ENCODE results near the gene ROR2.

ROR2 gene

DNA sequence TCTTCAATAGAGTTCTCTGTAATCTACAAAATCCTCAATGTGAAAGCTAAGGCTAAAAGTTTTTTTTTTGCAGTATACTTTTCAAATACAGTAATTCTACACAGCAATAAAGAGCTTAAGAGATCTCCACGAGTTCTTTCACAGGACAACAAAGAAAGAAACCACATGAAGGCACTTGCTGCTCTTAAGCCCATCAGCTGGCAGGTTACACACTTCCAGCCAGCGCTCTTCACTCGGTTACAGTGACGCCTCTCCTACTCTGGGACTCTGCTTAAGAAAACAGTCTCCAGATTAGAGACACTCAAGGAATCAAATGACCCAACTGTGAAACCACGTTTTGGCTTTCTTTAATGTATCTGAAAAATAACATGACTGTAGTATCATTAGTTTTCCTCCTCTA, 85.0 kb downstream of the ROR2 start:
- no peak for DNase-seq

- DNase-seq = no peak
Measured at GRCh38 chr9:91864380-91864779, 85.6 kb downstream of the ROR2 start.

- DNase-seq = no peak
Measured at GRCh38 chr9:91863469-91863868, 86.6 kb downstream of the ROR2 start.

- no peak for DNase-seq
Measured at GRCh38 chr9:91858213-91859030, 91.6 kb downstream of the ROR2 start.

DNA sequence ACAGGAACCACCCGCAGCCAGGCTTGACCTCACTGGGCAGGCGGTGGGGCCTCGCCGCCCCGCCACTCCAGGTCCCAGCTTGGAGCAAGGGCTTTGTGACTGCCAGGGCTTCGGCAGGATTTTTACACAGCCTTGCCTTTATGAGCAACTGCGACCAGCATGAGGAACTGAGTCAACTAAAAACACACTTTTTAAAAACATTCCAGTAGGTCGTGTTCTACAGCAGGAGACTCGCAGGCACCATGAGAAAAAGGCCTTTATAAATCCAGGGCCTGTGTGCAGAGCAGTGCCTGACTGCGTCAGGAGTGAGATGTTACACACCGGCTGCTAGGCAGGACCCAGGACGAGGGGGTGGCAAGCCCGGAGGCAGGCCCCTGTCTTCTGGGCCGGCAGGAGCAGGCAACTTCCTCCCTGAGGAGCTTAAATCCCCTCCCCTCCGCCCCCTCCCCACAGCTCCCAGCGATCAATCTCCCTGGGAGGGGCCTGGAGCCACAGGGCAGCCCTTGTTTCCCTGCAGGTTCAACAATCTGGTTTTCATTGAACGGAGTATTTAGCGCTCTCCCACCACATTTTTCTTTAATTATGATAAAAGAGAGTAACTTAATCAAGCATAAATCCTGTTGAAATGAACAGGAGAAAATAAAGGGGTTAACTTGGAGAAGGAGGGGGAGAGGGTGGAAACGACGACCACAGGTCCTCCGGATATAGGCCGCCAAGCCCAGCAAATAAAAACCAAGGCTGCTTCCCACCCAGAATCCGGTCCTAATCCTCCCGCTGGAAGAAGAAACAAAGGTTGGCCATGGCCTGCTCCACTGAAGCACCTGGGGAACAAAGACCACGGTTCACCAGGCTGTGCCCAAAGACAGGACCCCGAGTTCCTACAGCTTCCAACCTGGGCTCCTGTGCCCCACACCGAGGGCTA, 92.5 kb downstream of the ROR2 start:
- no peak for DNase-seq

DNA sequence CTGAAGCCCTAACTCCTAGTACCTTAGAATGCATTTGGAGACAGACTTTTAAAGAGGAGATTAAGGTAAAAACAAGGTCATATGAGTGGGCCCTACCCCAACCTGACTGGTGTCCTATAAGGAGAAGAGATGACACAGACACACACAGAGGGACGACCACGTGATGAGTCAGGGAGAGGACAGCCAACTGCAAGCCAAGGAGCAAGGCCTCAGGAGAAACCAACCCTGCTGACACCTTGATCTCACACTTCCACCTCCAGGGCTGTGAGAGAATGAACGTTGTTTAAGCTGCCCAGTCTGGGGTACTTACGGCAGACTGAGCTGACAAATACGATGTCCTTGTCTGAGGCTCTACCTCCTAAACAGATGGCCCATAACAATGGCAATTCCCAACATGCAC, 93.6 kb downstream of the ROR2 start:
- DNase-seq = no peak

DNA sequence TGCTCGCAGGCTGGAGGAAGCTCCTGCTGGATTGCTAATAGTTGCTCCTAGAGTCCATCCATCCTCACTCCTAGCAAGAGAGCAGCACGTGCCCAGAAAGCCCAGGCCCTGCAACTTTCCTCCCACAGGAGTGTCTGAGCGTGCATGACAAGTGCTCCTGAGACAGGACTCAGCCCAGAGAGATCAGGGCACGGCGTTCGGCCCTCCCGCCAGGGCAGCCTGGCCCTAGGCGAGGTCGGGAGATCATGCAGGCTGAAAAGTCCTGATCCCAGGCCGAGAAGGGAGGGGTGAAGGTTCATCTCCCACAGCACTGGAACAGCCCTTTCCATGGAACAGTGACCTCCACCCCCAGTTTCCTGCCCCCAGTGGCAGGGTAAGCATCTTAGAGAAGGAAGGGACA, 94.8 kb downstream of the ROR2 start:
- no peak for DNase-seq

DNA sequence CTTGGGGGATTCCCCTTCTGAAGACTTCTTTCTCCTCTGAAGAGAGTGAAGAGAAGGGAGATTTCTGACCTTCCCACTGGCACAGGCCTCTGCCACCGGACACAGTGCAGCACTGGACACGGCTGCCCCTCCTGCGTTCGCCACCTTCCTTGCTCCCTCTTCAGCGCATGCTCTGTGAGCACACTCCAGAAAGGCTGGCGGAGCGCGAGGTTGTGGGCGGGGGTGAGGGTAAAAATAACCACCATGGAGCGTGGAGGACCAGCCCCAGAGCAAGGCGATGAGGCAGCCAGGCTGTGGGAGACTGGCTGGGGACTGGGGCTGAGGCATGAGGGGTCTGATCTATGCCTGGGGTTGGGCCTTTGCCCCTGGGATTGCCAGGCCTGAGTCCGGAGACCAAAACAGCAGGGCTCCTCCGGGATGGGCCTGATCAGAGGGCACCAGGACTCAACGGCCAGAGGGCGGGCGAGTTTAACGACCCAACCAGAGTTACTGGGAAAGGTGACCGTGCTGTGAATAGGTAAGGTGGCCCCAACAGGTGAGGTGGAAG, 97.2 kb downstream of the ROR2 start:
- DNase-seq = no peak

GRCh38 chr9:91849694-91850093, 100.3 kb downstream of the ROR2 start:
- no peak for DNase-seq

- DNase-seq = no peak
Measured at GRCh38 chr9:91848146-91848545, 101.9 kb downstream of the ROR2 start.

GRCh38 chr9:91847581-91848091, 102.4 kb downstream of the ROR2 start:
- no peak for DNase-seq

GRCh38 chr9:91845879-91846278, 104.1 kb downstream of the ROR2 start:
- no peak for DNase-seq

GRCh38 chr9:91844701-91845291, 105.2 kb downstream of the ROR2 start:
- DNase-seq = no peak

DNA sequence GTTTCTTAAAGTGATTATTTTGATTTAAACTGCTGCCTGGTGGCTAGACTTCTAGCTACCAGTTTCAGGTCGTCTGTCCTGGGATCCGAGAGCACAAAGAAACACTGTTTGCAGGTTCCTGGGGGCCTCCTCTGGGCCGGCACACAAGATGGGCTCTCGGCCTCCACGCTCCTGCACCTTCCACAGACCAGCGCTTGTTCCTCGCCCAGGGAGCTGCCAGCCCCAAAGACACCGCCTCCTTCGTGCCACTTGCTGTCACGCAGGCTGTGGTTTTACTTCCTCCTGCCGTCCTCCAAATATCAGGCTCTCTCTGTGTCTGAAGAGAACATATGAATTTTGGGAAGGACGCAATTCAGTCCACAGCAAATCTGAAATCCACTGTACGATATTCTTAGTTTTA, 105.8 kb downstream of the ROR2 start:
- DNase-seq = peak; percentile 20

- peak; percentile 7 for DNase-seq
Measured at GRCh38 chr9:91843623-91844148, 106.3 kb downstream of the ROR2 start.

DNA sequence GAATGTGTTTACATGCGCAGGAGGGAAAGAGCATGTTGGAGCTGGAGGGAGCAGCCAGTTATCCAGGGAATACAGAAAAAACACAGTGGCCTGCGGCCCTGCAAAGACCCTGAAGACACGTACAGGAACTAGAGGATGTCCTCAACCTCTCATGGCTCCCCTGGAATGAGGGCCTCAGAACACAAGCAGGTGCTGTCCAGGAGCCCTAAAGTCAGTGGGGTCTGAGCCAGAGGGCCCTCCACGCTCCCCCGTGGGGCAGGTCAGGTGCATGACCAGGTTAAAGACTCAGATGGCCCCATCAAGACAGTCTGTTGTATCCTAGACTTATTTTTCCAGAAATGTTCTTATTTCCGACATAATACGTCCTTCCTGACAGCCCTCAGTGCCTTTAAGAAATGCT, 106.9 kb downstream of the ROR2 start:
- DNase-seq = no peak

DNA sequence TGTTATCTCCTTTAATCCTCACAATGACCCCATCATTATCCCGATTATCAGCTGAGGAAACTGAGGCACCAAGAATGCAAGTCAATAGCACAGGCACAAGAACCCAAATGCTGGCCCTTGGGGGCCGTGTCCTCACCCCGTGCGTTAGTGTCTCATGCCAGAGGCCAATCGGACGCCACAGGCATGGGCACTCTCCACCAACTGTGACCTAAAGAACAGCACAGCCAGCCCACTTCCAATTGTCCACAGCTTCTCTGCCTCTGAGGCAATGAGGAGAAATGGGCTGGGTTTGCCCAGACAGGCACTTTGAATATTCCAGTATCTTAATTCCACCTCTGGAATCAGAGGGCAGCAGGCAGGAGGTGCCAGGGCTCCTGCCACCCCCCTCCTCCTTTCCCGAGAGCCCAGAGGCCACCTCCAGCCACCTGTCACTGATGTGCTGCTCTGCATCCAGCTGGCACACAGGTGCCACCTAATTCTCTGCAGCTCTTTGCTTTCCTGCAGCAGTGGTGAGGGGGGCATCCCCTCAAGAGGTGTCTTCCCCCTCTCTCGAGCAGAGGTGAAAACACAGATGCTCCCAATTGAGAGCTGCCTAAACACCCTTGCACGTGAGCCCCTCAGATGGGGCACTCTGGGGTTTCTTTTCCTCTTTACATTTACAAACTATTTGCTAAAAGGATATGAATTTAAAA, 107.5 kb downstream of the ROR2 start:
- DNase-seq = no peak

DNA sequence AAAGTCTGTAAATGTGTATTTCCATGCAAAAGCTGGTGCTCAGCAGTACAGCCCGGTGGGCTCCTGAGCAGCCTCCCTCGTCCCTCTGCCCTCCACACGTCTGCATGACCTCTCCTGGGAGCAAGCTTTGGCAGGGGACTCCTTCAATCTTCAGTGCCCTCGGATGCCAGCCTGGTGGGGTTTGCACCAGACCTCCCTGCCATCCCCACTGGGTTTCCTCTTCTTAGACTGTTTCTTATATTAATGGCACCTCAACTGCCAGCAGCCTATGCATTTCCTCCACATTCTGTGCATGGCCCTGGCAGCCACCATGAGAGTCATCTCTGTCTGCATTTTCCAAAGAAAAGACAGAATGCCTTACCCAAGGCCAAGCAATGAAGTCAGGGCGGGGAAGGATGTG, 108.4 kb downstream of the ROR2 start:
- no peak for DNase-seq

DNA sequence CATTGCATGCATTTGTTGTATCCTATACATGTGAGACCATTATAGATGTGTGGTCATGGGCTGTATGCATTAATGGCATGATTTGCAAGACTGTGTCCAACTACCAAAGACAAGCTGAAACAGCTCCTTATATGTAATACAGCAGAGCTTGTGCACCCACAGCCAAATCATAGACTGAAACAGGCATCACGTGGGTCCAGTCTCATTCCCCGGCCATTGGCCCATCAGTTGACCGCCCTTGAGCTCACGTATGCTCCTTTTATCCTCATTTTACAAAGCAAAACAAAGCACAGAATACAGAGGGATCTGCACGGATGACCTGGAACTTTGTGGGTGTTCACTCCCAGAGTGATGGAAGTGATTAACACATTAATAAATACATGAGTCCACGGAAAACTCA, 109.1 kb downstream of the ROR2 start:
- no peak for DNase-seq

DNA sequence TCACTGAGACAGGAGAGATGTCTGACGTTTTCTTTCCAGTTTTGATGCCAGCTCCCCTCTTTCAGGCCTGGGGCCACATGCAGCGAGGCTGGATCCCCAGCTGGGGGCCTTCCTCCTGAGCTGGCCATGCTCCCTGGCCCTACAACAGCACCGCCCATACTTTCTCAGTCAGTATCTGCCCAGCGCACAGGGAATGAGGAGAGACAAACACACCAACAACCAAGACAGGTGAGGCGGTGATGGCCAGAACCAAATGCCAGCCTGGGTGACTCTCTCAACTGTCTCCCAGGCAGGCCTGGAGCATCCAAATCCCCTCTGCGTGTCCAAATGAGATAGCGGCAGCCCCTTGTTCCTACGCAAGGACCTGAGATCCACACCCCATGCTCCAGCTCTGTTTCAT, 109.6 kb downstream of the ROR2 start:
- no peak for DNase-seq

DNA sequence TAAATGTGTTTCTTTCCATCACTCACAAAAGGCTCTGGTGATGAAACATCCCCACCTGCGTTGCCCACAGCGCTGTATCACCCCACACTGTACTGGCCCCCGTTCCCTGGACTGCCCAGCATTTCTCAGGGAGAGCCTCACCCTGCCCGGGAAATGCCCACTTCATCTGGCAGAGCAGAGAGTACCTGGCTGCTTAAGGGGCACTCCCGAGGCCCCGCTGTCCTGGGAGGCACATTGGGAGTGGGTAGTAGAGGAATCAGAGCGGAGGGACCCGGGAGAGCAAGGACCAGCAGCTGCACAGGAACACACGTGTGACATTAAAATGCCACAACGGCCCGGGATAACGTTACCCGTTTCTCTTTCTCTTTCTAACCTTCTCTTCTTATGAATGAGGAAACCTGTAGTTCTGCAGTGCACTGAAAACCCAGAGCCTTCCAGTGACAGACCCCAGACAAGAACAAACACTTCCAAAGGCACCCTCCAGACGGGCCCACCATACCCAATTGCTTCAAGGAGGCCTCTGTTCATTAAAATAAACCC, 110.0 kb downstream of the ROR2 start:
- DNase-seq = no peak
